ENCODE data around the gene SURF1. TPM values are rescaled to one million over a fixed set of nuclear protein-coding genes. Genes with fewer than 3 reads are reported as not detected.

The SURF1 gene
- total RNA-seq, 1 experiment from 2014 or later, result 57.7 TPM

GRCh38 chr9:133389562-133389961, 33.3 kb upstream of the SURF1 start:
- H3K27ac ChIP-seq, result no peak overlapping the region
- H3F3A ChIP-seq (ENCODE audit: insufficient read depth, low read depth), result no peaks in the 10 kb centered on the region
- peaks cover 24% of the 10 kb centered on the region for H3K27me3 ChIP-seq (ENCODE audit: insufficient read depth, low read depth)
- H3K9me2 ChIP-seq (ENCODE audit: insufficient read depth), result no peaks in the 10 kb centered on the region
- TF ChIP-seq, protein P1, sequence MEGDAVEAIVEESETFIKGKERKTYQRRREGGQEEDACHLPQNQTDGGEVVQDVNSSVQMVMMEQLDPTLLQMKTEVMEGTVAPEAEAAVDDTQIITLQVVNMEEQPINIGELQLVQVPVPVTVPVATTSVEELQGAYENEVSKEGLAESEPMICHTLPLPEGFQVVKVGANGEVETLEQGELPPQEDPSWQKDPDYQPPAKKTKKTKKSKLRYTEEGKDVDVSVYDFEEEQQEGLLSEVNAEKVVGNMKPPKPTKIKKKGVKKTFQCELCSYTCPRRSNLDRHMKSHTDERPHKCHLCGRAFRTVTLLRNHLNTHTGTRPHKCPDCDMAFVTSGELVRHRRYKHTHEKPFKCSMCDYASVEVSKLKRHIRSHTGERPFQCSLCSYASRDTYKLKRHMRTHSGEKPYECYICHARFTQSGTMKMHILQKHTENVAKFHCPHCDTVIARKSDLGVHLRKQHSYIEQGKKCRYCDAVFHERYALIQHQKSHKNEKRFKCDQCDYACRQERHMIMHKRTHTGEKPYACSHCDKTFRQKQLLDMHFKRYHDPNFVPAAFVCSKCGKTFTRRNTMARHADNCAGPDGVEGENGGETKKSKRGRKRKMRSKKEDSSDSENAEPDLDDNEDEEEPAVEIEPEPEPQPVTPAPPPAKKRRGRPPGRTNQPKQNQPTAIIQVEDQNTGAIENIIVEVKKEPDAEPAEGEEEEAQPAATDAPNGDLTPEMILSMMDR (conservative IDR thresholded peaks at IDR 0.05), result no peak
- no peak for TF ChIP-seq EZH2 (IDR thresholded peaks at IDR 0.05; ENCODE audit: low read depth)
- POLR2A ChIA-PET (ENCODE audit: unreplicated experiment), result interaction anchor here (0.7 kb wide), 1 partner anchor 362 kb away, joined by 8 read pairs; no protein-coding TSS in a partner anchor
- no peaks in the 10 kb centered on the region for H3K79me2 ChIP-seq (ENCODE audit: low read depth)
- H4K20me1 ChIP-seq (ENCODE audit: insufficient read depth), result no peaks in the 10 kb centered on the region
- no TSS peak for BruUV-seq (replicated peaks)
- H3K4me1 ChIP-seq (replicated peaks; ENCODE audit: insufficient read depth), result no peaks in the 10 kb centered on the region
- H3K36me3 ChIP-seq (ENCODE audit: low read depth), result no peaks in the 10 kb centered on the region
- no peak overlapping the region for H3K4me3 ChIP-seq
- no peak overlapping the region for H3K4me2 ChIP-seq
- DNase-seq, result no peak
- H3K9me3 ChIP-seq (ENCODE audit: insufficient read depth, low read depth), result no peaks in the 10 kb centered on the region
- intact Hi-C loops (cut with micrococcal nuclease; ENCODE audit: unreplicated experiment), result no loop called here
- H2AFZ ChIP-seq, result no peak overlapping the region
- CTCF ChIA-PET, result interaction anchor here (0.6 kb wide), 1 partner anchor 498 kb away, joined by 4 read pairs; no protein-coding TSS in a partner anchor

GRCh38 chr9:133389025-133389557, 32.8 kb upstream of the SURF1 start:
- H3K4me2 ChIP-seq, result no peak overlapping the region
- H3K9me3 ChIP-seq (ENCODE audit: insufficient read depth, low read depth), result no peaks in the 10 kb centered on the region
- POLR2A ChIA-PET (ENCODE audit: unreplicated experiment), result no interaction called here
- H3K27ac ChIP-seq, result no peak overlapping the region
- CTCF ChIA-PET, result no interaction called here
- no peak overlapping the region for H2AFZ ChIP-seq
- intact Hi-C loops (cut with micrococcal nuclease; ENCODE audit: unreplicated experiment), result no loop called here
- H3K36me3 ChIP-seq (ENCODE audit: low read depth), result no peaks in the 10 kb centered on the region
- H3K4me1 ChIP-seq (replicated peaks; ENCODE audit: insufficient read depth), result no peaks in the 10 kb centered on the region
- DNase-seq, result no peak
- no peaks in the 10 kb centered on the region for H3F3A ChIP-seq (ENCODE audit: insufficient read depth, low read depth)
- H3K79me2 ChIP-seq (ENCODE audit: low read depth), result no peaks in the 10 kb centered on the region
- no peaks in the 10 kb centered on the region for H3K9me2 ChIP-seq (ENCODE audit: insufficient read depth)
- H3K4me3 ChIP-seq, result no peak overlapping the region
- peaks cover 20% of the 10 kb centered on the region for H3K27me3 ChIP-seq (ENCODE audit: insufficient read depth, low read depth)
- TF ChIP-seq, protein P1 (conservative IDR thresholded peaks at IDR 0.05), result no peak
- TF ChIP-seq EZH2 (IDR thresholded peaks at IDR 0.05; ENCODE audit: low read depth), result no peak
- no TSS peak for BruUV-seq (replicated peaks)
- H4K20me1 ChIP-seq (ENCODE audit: insufficient read depth), result no peaks in the 10 kb centered on the region

DNA sequence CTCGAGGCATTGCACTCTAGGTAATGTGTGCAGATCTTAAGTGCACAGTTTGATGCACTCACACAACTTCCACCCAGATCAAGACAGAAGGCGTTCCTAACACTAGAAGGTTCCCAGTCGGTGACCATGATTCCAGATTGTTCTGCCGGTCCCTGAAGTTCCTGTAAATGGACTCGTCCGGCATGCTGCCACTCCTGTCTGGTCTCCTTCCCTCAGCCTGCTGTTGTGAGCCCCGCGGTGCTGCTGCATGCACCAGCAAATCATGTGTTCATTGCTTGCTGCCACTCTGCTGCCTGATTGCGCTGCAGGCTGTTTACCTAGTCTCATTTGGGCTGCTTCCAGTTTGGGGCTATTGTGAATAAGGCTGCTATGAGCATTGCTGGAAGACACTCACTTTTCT, 31.4 kb upstream of the SURF1 start:
- no peak overlapping the region for H3K4me2 ChIP-seq
- no peak overlapping the region for H3K27ac ChIP-seq
- TF ChIP-seq, protein P1 (conservative IDR thresholded peaks at IDR 0.05), result no peak
- TF ChIP-seq EZH2 (IDR thresholded peaks at IDR 0.05; ENCODE audit: low read depth), result no peak
- H3K4me3 ChIP-seq, result no peak overlapping the region
- H2AFZ ChIP-seq, result no peak overlapping the region
- H3K9me3 ChIP-seq (ENCODE audit: insufficient read depth, low read depth), result no peaks in the 10 kb centered on the region
- no TSS peak for BruUV-seq (replicated peaks)
- no peaks in the 10 kb centered on the region for H3K79me2 ChIP-seq (ENCODE audit: low read depth)
- peak in 1 of 2 experiments; percentile 42 for DNase-seq
- no peaks in the 10 kb centered on the region for H3K9me2 ChIP-seq (ENCODE audit: insufficient read depth)
- no peaks in the 10 kb centered on the region for H4K20me1 ChIP-seq (ENCODE audit: insufficient read depth)
- intact Hi-C loops (cut with micrococcal nuclease; ENCODE audit: unreplicated experiment), result no loop called here
- POLR2A ChIA-PET (ENCODE audit: unreplicated experiment), result no interaction called here
- H3K4me1 ChIP-seq (replicated peaks; ENCODE audit: insufficient read depth), result no peaks in the 10 kb centered on the region
- H3K36me3 ChIP-seq (ENCODE audit: low read depth), result no peaks in the 10 kb centered on the region
- H3F3A ChIP-seq (ENCODE audit: insufficient read depth, low read depth), result no peaks in the 10 kb centered on the region
- peaks cover 15% of the 10 kb centered on the region; the same call in 1 of the 2 replicates for H3K27me3 ChIP-seq (ENCODE audit: insufficient read depth, low read depth)
- CTCF ChIA-PET, result no interaction called here

Measured in PC-9 (cell line).